Keratinocyte (primary cell): ENCODE measurements around the gene NRIP2.

Source experiments
- CTCF ChIP-seq, 3 experiments: IDR thresholded peaks in 1 of 3; conservative IDR thresholded peaks in 1 of 3; optimal IDR thresholded peaks in 1 of 3; 2 replicates in 2 of 3; 3 replicates in 1 of 3; pipeline versions ENCODE3 to v1.5.1; 2011; ENCODE audit warnings: low read length in 3 of 3, mild to moderate bottlenecking in 3 of 3, moderate library complexity in 2 of 3, control low read depth in 1 of 3, inconsistent platforms in 1 of 3; ENCODE audit not compliant: insufficient read depth in 2 of 3; ENCODE audit errors: extremely low read depth in 1 of 3
- EZH2 ChIP-seq: IDR thresholded peaks from one replicate; pipeline ENCODE4 v1.6.1; 2012; ENCODE audit warnings: inconsistent platforms, mild to moderate bottlenecking, low read length, moderate library complexity

- TF ChIP-seq CTCF (optimal IDR thresholded peaks at IDR 0.05 in 1 of 3, IDR thresholded peaks at IDR 0.05 in 1 of 3, conservative IDR thresholded peaks at IDR 0.05 in 1 of 3; ENCODE audit: extremely low read depth in 1 of 3, insufficient read depth in 2 of 3, low read length in 3 of 3): no peak
- no peak for TF ChIP-seq EZH2
Observed at GRCh38 chr12:2832550-2833127, 2.2 kb downstream of the NRIP2 start.
